ENCODE data around the gene MMD. TPM values are rescaled to one million over a fixed set of nuclear protein-coding genes. Genes with fewer than 3 reads are reported as not detected.
"Not testable (repeated sequence)": the region's sequence is repeated elsewhere in the genome, so short reads cannot be mapped to it uniquely, and the experiment has no call there.

Gene MMD, protein sequence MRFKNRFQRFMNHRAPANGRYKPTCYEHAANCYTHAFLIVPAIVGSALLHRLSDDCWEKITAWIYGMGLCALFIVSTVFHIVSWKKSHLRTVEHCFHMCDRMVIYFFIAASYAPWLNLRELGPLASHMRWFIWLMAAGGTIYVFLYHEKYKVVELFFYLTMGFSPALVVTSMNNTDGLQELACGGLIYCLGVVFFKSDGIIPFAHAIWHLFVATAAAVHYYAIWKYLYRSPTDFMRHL
- 10 to 100 TPM in 2 of 4 donors, 1 to 10 TPM in 2; 4.6 to 25.7 (median 11.3) TPM for total RNA-seq

DNA sequence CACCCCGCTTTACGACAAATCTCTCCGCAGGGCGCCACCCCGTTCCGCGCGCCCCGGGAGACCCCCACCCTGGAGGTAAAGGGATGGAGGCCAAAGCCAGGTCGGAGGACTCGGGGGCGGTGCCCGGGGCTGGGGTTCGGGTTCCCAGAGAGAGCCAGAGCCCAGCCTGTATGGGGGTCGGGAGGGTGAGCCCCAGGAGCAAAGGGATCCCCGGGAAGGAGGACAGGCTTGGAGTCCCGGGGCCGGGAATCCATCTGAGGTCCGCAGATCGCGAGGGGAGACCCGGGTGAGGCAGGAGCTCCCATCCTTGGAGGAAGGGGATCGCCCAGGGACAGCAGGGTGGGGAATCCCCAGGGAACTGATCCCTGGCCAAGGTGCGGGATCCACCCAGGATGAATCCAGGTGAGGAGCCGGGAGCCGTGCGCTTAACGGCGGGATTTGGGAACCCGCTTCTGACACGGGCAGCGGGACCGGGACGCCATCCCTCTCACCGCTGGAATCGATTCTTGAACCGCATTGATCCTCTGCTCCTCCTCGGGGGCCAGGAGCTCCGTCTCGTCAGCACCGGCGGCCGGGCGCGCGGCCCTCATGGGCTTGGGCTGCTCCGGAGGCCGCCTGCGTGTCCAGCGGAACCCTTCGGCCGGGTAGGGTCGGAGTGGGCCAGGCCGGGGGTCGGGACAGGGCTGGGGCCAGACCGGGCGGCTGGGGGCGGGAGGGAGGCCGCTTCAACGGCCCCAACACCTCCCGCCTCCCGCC is at the start of gene MMD:
Gene MMD (minus strand): TSS at position 657 of the 756 bp plus-strand sequence. CDS start 140 bp downstream, at position 517.
- H3K4me1 ChIP-seq = peaks cover 5 to 21% of the 10 kb centered on the region in 2 donors
- intact Hi-C loops (cut with DNase I; ENCODE audit: low total_unique reads) = loop anchor here (5.0 to 10.0 kb wide), 3 partner anchors 157 to 751 kb away; partner anchors contain the start of gene HLF

DNA sequence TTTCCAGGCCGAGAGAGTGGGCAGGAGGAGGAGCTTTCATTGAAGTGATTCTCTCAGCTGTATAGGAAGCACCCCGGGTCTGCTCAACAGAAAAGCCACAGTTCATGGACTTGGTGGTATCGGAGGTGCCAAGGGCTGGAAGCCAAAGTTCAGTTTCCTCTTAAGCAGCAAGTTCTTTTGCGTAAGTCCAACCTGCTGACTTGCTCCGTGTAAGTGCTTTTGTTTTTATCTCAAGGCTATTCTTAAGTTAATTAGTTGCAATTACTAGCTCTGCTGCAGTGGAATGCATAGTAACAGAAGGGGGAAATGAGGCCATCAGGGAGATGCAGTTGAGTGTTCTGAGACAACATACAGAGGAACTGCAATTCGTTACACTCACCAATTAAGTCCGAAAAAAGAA is 45.0 kb upstream of the MMD start:
- DNase-seq (no peak), ATAC-seq (no peak)
- no peak overlapping the region for H3K4me3 ChIP-seq
- H3K36me3 ChIP-seq = no peaks in the 10 kb centered on the region
- in situ Hi-C loops (cut with MboI; ENCODE audit: low sequenced_read_pairs in 4 of 4) = no loop called here
- no peaks in the 10 kb centered on the region for H3K9me3 ChIP-seq
- intact Hi-C loops (cut with DNase I; ENCODE audit: low total_unique reads) = no loop called here
- TF ChIP-seq, protein P1, sequence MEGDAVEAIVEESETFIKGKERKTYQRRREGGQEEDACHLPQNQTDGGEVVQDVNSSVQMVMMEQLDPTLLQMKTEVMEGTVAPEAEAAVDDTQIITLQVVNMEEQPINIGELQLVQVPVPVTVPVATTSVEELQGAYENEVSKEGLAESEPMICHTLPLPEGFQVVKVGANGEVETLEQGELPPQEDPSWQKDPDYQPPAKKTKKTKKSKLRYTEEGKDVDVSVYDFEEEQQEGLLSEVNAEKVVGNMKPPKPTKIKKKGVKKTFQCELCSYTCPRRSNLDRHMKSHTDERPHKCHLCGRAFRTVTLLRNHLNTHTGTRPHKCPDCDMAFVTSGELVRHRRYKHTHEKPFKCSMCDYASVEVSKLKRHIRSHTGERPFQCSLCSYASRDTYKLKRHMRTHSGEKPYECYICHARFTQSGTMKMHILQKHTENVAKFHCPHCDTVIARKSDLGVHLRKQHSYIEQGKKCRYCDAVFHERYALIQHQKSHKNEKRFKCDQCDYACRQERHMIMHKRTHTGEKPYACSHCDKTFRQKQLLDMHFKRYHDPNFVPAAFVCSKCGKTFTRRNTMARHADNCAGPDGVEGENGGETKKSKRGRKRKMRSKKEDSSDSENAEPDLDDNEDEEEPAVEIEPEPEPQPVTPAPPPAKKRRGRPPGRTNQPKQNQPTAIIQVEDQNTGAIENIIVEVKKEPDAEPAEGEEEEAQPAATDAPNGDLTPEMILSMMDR (IDR thresholded peaks at IDR 0.05 in 4 of 5, conservative IDR thresholded peaks at IDR 0.05 in 1 of 5) = no peak
- TF ChIP-seq POLR2A (IDR thresholded peaks at IDR 0.05) = no peak
- no peaks in the 10 kb centered on the region for H3K4me1 ChIP-seq
- no peak overlapping the region for H3K27ac ChIP-seq
- H3K27me3 ChIP-seq = no peaks in the 10 kb centered on the region

More for the DNA sequence above, at the start of gene MMD:
- Histone ChIP-seq H3K9me3 (no peaks in the 10 kb centered on the region), H3K27me3 (no peaks in the 10 kb centered on the region), H3K4me3 (peak within 1 kb of the TSS; percentile 72 to 89 (median 84)), H3K27ac (peak within 1 kb of the TSS; percentile 74 to 84 (median 78)), H3K36me3 (no peaks in the 10 kb centered on the region)
- TF ChIP-seq, protein P1 (IDR thresholded peaks at IDR 0.05 in 4 of 5, conservative IDR thresholded peaks at IDR 0.05 in 1 of 5) = no peak
- TF ChIP-seq POLR2A (IDR thresholded peaks at IDR 0.05) = peak; percentile 70 to 82
- in situ Hi-C loops (cut with MboI; ENCODE audit: low sequenced_read_pairs in 4 of 4) = no loop called here
- DNase-seq (peak in 1 of 2 donors; percentile 15), ATAC-seq (peak; percentile 42 to 56)

DNA sequence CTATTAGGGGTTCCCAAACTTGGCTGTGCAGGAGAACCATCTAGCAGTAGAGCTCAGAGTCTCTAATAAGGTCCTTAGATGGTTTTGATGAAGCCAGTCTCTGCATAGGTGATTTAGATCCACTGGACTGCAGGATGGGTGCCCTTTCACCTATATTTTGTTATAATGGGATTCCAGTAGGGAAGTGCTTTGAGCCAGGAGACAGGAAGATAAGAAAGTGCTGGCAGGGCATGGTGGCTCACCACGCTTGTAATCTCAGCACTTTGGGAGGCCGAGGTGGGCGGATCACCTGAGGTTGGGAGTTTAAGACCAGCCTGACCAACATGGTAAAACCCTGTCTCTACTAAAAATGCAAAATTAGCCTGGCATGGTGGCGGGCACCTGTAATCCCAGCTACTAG is 44.1 kb upstream of the MMD start:
- H3K36me3 ChIP-seq; H3K4me1 ChIP-seq; ATAC-seq; DNase-seq; intact Hi-C loops (cut with DNase I; ENCODE audit: low total_unique reads); H3K4me3 ChIP-seq; H3K27ac ChIP-seq; in situ Hi-C loops (cut with MboI; ENCODE audit: low sequenced_read_pairs in 4 of 4); H3K9me3 ChIP-seq; H3K27me3 ChIP-seq: not testable (repeated sequence)

DNA sequence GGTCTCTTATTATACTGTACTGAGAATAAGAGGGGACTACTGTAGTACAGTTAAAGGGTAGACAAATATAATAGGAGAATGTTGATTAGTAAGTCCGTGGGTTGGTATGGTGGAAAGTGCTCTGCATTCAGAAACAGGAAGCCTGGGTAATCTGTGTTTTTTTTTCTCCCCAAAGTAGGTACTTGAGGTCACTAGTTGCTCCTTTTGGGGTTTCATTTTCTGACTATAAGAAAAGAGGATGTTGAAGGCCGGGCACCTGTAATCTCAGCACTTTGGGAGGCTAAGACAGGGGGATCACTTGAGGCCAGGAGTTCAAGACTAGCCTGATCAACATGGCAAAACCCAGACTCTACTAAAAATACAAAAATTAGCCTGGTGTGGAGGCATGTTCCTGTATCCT is 42.0 kb upstream of the MMD start:
- no peak overlapping the region for H3K27ac ChIP-seq
- ATAC-seq = no peak
- H3K36me3 ChIP-seq = no peaks in the 10 kb centered on the region
- H3K4me1 ChIP-seq = no peaks in the 10 kb centered on the region
- no peak for DNase-seq
- H3K4me3 ChIP-seq = no peak overlapping the region
- intact Hi-C loops (cut with DNase I; ENCODE audit: low total_unique reads) (no loop called here), in situ Hi-C loops (cut with MboI; ENCODE audit: low sequenced_read_pairs in 4 of 4) (no loop called here)
- H3K27me3 ChIP-seq = no peaks in the 10 kb centered on the region
- TF ChIP-seq POLR2A (IDR thresholded peaks at IDR 0.05) = no peak
- TF ChIP-seq, protein P1 (IDR thresholded peaks at IDR 0.05 in 4 of 5, conservative IDR thresholded peaks at IDR 0.05 in 1 of 5) = no peak
- no peaks in the 10 kb centered on the region for H3K9me3 ChIP-seq

DNA sequence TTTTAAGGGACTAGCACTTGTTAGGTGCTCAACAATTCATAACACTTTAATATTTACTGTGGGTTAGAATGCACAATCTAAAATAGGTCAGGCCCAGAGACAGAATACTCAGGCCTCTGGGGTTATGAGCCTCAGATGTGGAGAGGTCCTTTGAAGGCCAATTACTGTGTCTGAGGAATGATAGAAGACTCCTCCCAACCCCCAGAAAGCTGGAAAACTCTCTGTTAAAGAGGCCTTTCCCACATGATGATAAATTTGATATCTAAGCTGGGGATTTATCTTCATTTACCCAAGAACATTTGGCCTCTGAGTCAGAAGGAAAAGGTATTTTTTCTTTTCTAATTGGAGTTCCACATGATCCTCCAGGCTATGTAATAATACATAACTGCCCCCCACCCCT is 41.1 kb upstream of the MMD start:
- Histone ChIP-seq H3K4me3 (no peak overlapping the region), H3K36me3 (no peaks in the 10 kb centered on the region), H3K27me3 (no peaks in the 10 kb centered on the region), H3K4me1 (no peaks in the 10 kb centered on the region), H3K27ac (no peak overlapping the region), H3K9me3 (no peaks in the 10 kb centered on the region)
- TF ChIP-seq, protein P1 (IDR thresholded peaks at IDR 0.05 in 4 of 5, conservative IDR thresholded peaks at IDR 0.05 in 1 of 5) = no peak
- in situ Hi-C loops (cut with MboI; ENCODE audit: low sequenced_read_pairs in 4 of 4) = no loop called here
- intact Hi-C loops (cut with DNase I; ENCODE audit: low total_unique reads) = no loop called here
- ATAC-seq = no peak
- DNase-seq = no peak
